COLO829 (cell line): ENCODE data around the gene CCDC80.
"Not testable (repeated sequence)": the region's sequence is repeated elsewhere in the genome, so short reads cannot be mapped to it uniquely, and the experiment has no call there.

ENCODE experiments used
- DNase-seq: peaks from one replicate; pipeline ENCODE4 v3.0.0; 2012; ENCODE audit warnings: low spot score

The CCDC80 gene

DNA sequence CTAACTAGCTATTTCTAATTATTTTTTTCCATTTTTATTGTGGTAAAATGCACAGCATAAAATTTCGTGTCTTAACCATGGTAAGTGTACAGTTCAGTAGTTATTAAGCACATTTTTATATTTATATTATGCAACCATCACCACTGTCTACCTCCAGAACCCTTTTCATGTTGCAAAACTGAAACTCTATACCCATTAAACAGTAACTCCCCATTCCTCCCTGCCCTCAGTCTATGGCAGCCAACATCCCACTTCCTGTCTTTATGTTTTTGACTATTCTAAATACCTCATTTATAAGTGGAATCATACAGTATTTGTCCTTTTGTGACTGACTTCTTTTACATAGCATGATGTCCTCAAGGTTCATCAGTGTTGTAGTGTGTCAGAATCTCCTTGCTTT lies 53.6 kb downstream of the CCDC80 start:
- DNase-seq, result no peak

DNA sequence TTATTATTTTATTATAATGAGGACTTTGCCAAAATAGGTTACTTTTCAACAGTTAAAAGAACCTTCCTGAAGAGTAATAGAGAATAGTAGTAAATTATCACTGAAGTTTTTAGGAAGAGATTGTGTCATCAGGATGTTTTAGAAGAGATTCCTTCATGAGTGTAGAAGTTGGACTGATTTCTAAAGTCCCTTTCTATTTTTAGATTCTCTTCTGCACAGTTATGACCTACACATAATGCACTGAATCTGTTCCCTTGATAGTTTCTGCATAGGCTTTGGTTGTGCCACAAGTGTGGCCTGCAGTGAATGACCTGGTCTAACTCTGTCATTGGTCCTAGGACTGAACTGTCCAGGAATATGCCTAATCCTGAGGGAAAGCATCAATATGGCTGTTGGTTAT lies 55.2 kb downstream of the CCDC80 start:
- DNase-seq, result no peak

- DNase-seq, result no peak
These were observed 57.8 kb downstream of the CCDC80 start for GRCh38 chr3:112583105-112583504.

DNA sequence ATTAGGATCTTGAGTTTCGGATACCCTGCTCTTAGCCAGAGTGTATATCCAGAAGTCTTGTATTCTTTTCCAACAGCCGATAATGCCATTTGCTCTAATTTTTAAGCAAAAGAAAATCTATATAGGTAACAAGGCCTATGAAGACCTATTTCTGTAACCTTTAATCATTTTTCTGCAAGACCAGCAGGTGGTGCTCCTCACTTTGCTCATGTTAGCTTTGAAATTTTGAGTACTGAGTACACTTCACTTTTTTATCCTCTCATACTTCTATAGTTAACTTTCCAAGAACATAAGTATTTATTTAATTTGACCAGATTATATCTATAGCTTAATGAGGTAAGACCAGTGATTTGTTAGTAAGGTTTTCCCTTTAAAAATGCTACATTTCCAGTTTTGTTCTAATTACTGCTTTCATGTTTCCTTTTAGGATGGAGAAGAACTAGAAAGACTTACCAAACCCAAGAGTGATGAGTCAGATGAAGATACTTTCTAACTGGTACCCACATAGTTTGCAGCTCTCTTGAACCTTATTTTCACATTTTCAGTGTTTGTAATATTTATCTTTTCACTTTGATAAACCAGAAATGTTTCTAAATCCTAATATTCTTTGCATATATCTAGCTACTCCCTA lies 58.6 kb downstream of the CCDC80 start:
- peak; percentile 43 for DNase-seq

GRCh38 chr3:112579697-112580096 lies 61.2 kb downstream of the CCDC80 start:
- DNase-seq, result no peak

- DNase-seq, result no peak
These were observed 61.7 kb downstream of the CCDC80 start for GRCh38 chr3:112579232-112579631.

DNA sequence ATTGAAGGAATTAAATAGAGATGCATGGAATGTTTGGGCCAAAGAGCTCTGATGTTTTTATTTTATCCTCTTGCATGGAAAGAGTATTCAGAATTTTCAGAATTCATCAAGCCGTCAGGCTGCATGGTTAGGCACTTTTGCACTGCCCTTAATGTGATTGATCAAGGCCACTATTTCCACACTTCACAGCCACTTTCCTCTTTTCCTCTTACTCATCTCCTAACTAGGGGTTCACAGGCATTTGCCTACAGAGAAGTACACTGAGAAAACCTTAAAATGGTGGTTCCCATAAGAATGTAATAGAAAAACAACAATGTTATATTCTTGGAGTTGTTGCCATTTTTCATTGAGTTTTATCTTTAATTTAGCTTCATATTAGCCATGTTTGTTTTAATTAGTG lies 68.2 kb downstream of the CCDC80 start:
- no peak for DNase-seq

DNA sequence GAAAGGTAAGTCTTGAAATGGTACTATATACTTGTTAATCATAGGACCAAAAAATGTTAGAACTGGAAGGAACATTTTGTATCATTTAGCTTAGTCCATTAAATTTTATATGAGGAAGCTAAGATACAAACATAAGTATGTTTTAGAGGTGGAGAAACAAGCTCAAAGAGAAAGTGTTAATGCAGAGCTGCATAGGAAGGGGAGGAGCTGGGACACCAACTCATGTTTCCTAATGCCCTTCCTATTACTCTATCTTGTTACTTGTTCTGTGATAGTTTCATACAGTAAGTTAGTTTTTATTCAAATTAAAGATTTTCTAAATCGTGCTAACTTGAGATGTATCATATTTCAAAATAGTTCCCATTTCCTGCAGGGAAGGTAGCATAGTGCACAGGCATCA lies 71.7 kb downstream of the CCDC80 start:
- no peak for DNase-seq

DNA sequence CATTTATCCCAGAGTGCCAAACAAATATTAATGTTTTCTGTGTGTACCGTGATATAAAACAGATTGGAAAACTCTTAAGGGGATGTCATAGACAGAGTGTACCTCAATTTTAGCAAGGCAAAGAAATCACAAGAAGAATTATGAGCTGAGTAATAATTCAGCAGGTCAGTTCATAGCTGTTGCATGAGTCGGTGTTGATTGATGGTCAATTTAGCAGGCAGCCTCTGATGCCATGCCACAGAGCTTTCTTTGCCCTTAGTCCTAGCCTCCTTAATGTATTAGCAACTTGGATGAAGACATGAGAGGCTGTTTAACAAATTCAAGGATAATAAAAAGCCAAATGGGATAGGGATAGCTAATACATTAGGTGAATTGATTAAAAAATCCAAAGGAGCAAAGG lies 72.3 kb downstream of the CCDC80 start:
- no peak for DNase-seq

GRCh38 chr3:112564940-112565305 lies 76.0 kb downstream of the CCDC80 start:
- DNase-seq, result no peak

- DNase-seq, result not testable (repeated sequence)
These were observed 76.5 kb downstream of the CCDC80 start for GRCh38 chr3:112564247-112564939.

- DNase-seq, result peak; percentile 99
These were observed 79.0 kb downstream of the CCDC80 start, which contains the start of the genes ATG3 and SLC35A5 for GRCh38 chr3:112561734-112562529. Gene ATG3 (minus strand): TSS chr3:112561962. CDS start chr3:112561528, 434 bp downstream. Gene SLC35A5 (plus strand): TSS chr3:112562045. CDS start chr3:112563404, 1,359 bp downstream.

- DNase-seq, result no peak
These were observed 79.5 kb downstream of the CCDC80 start for GRCh38 chr3:112561484-112561733.

DNA sequence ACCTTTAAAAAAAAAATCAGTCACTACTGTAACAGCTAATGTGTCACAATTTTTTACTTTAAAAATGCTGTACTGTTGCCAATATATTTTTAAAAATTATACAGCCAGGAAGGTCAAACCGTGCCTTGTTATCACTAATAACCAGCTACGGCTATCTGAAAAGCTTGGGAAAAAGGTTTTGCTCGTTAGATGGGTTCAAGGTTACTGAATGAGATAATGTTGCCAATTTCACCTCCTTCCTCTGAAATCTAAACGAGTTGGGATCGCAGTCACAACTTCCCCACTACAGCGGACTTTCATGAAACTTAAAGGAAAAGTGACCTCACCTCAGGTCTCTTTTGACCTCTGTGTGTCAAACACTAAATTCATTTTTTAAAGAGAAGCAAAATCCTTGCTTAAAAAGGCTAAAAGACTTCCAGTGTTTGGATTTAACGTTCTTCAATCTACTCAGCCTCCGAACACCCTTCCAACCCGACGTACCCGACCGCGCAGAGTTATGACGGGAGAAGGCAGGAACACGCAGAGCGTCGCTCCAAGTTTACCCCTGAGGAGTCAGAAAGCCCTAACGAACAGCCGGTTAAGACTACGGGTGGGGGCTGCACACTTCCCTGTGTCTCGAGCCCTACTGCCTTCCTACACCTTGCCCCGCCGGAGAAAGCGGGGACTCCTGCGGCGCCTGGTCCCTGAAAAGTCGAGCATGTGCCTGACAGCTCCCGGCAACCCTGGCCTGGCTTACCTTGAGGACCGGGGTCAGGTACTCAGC lies 80.0 kb downstream of the CCDC80 start:
- peak; percentile 57 for DNase-seq

DNA sequence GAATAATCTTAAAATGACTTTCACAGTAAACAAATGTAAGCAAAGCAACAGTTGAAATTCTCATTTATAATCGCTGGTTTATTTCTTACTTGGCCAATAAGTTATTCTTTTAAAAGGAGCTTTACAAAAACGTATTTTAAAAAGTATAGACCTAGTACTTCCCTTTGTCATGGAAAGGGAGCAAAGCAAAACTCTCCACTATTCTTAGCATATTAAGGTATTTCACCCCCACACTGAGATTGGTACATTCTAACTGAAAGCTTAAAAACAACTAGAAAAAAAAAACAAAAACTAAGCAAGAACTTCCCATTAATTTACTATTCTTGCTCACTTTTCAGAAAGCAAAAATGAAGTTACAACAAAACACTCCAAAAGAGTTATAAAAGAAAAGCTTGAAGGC lies 80.6 kb downstream of the CCDC80 start:
- DNase-seq, result no peak

GRCh38 chr3:112557976-112558375 lies 83.0 kb downstream of the CCDC80 start:
- no peak for DNase-seq

- no peak for DNase-seq
These were observed 85.3 kb downstream of the CCDC80 start for GRCh38 chr3:112555535-112556170.

GRCh38 chr3:112550859-112551258 lies 90.1 kb downstream of the CCDC80 start:
- no peak for DNase-seq
